Activated naive CD8-positive, alpha-beta T cell treated with anti-CD3 and anti-CD28 coated beads, Interleukin-2, amount 10 ng/mL, durations not matched to agents 7 days and 5 days (primary cell): ENCODE measurements around the gene LANCL3. TPM values are rescaled to one million over a fixed set of nuclear protein-coding genes. Genes with fewer than 3 reads are reported as not detected.
"Not testable (repeated sequence)": the region's sequence is repeated elsewhere in the genome, so short reads cannot be mapped to it uniquely, and the experiment has no call there.

Experiments used
- ATAC-seq: fragments of 150-1000 bp; cut with Tn5 transposase; one replicate; pipeline ENCODE4 v1.10.0; 2021; ENCODE audit warnings: low read depth, moderate library complexity
- POLR2A ChIA-PET: fragments of 350-600 bp; sonication (Branson Sonifier 250); formaldehyde crosslinking; loops from one replicate; lab custom pipeline; 2021; ENCODE audit warnings: antibody characterized with exemption; lab: Charles Lee
- DNase-seq: peaks from one replicate; pipeline ENCODE4 v3.0.0; 2021
- H3K27ac Mint-ChIP-seq: one replicate; pipeline ENCODE4 v1.8.0; 2022; ENCODE audit warnings: mild to moderate bottlenecking, mixed read lengths
- H3K27me3 Mint-ChIP-seq: one replicate; pipeline ENCODE4 v1.8.0; 2022; ENCODE audit warnings: mild to moderate bottlenecking, moderate library complexity, mixed read lengths
- H3K36me3 Mint-ChIP-seq: one replicate; pipeline ENCODE4 v1.8.0; 2021; ENCODE audit warnings: mild to moderate bottlenecking, mixed read lengths
- H3K4me1 Mint-ChIP-seq: one replicate; pipeline ENCODE4 v1.8.0; 2021; ENCODE audit warnings: mixed read lengths
- H3K4me3 Mint-ChIP-seq: one replicate; pipeline ENCODE4 v1.8.0; 2022; ENCODE audit warnings: mild to moderate bottlenecking, moderate library complexity, mixed read lengths
- H3K9me3 Mint-ChIP-seq: one replicate; pipeline ENCODE4 v1.8.0; 2021; ENCODE audit warnings: mixed read lengths
- total RNA-seq, 2 experiments: library from RNA; stranded (reverse); gene quantifications; one replicate each; pipeline ENCODE4 v1.2.3, GENCODE V29; 2021

LANCL3 gene
- total RNA-seq, 2 experiments from 2014 or later = 0.37 to 0.39 TPM

- no peaks in the 10 kb centered on the region for H3K4me1 Mint-ChIP-seq
- H3K36me3 Mint-ChIP-seq = no peaks in the 10 kb centered on the region
- no peak for ATAC-seq
- H3K9me3 Mint-ChIP-seq = no peaks in the 10 kb centered on the region
- no peak for DNase-seq
- H3K27me3 Mint-ChIP-seq = no peaks in the 10 kb centered on the region
- POLR2A ChIA-PET = no interaction called here
- H3K4me3 Mint-ChIP-seq = no peak overlapping the region
- H3K27ac Mint-ChIP-seq = no peak overlapping the region
Measured at GRCh38 chrX:37644381-37645305, 73.2 kb downstream of the LANCL3 start.

GRCh38 chrX:37646254-37646653, 74.8 kb downstream of the LANCL3 start:
- Mint-ChIP-seq H3K4me3 (no peak overlapping the region), H3K36me3 (no peaks in the 10 kb centered on the region), H3K4me1 (no peaks in the 10 kb centered on the region), H3K27me3 (no peaks in the 10 kb centered on the region), H3K9me3 (no peaks in the 10 kb centered on the region), H3K27ac (no peak overlapping the region)
- POLR2A ChIA-PET = no interaction called here
- DNase-seq (no peak), ATAC-seq (no peak)

GRCh38 chrX:37650879-37651278, 79.4 kb downstream of the LANCL3 start:
- H3K36me3 Mint-ChIP-seq, DNase-seq, POLR2A ChIA-PET, ATAC-seq, H3K9me3 Mint-ChIP-seq, H3K4me1 Mint-ChIP-seq, H3K27me3 Mint-ChIP-seq, H3K4me3 Mint-ChIP-seq, H3K27ac Mint-ChIP-seq: not testable (repeated sequence)

DNA sequence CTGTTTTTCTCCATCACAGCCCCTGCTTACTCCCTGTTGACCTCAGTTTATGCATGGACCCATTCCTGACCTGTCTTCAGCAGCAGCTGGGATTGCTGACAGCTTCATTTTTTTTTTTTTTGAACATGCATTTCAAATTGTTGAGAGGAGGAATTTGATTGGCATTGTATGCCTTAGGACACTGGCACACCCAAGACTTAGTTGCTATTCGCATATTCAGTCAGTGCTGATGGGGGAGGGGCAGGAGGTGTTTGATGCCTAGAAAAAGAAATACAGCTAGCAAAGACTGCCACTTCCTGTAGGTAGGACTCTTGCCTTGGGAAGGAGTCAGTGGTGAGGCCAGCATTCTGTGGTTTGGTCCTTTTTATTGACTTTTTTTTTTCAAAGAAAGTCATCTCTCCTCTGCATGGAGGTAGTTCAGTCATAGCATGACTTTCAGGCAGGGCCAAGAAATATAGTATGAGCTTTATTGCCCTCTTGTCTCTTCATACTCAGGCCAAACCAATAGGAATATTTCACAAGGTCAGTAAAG, 80.5 kb downstream of the LANCL3 start:
- no peak overlapping the region for H3K27ac Mint-ChIP-seq
- POLR2A ChIA-PET = no interaction called here
- no peak for DNase-seq
- H3K27me3 Mint-ChIP-seq = no peaks in the 10 kb centered on the region
- H3K4me3 Mint-ChIP-seq = no peak overlapping the region
- H3K36me3 Mint-ChIP-seq = no peaks in the 10 kb centered on the region
- no peaks in the 10 kb centered on the region for H3K4me1 Mint-ChIP-seq
- no peak for ATAC-seq
- H3K9me3 Mint-ChIP-seq = no peaks in the 10 kb centered on the region

DNA sequence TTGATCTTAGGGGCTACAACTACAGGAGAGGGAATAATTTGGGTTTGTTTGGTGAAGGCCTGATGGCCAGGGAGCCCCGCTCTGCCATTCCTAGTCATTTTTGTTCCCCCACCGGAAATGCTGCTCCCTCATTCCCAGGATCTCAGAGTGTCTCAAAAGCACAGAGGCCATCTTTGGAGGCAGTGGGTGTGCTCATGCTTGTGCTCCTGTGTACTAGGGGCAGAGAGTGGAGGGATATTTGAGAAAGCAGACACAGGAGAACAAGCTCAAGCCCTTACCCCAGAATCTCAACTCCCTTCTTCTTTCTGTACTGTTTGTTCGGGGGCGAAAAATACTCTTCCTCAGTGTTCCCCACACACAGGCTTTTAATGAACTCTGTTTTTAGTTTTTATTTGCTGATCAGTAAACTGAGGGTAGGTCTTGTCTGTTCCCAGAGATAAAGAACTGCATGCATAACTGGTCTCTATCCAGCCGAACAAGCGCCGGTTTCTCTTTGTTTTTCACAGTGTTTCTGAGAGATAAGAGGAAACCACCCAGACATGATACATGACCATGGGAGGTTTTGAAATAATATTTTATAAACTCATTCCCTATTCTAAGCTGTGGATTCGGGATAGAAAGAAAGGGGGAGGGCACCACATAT, 81.2 kb downstream of the LANCL3 start:
- ATAC-seq = no peak
- no peak for DNase-seq
- Mint-ChIP-seq H3K4me3 (no peak overlapping the region), H3K27ac (no peak overlapping the region), H3K27me3 (no peaks in the 10 kb centered on the region), H3K36me3 (no peaks in the 10 kb centered on the region), H3K4me1 (no peaks in the 10 kb centered on the region), H3K9me3 (no peaks in the 10 kb centered on the region)
- POLR2A ChIA-PET = no interaction called here

DNA sequence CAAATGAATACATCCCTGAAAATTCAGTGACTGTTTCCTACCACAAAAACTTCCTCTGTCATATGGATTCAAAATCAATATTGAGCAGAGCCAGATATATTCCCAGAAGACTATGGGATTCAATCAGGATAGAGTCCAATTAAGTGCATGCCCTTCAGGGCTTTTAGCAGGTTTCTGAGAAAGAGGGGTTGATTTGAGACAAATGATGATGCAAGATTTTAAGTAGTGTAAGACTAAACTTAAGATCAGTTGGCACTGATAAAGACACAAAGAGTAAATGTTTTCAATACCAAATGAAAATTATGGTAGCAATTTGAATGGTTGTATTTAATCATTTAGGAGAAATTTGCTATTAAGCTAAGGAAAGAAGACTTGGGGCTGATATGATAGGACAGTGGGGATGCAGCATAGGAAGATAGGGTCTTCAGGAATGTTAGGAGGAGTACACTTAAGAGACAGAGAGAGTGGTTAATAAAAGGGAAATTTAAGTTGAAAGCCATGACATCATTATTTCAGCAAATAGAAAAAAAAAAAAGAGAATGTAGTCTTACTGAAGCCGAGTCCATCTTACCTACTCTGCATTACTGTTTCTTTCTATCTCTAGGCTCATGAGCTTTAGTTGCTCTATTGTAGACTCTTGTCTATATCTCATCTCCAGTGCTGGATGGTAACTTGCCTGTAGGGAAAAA, 82.1 kb downstream of the LANCL3 start:
- Mint-ChIP-seq H3K4me1 (no peaks in the 10 kb centered on the region), H3K4me3 (no peak overlapping the region), H3K27me3 (no peaks in the 10 kb centered on the region), H3K36me3 (no peaks in the 10 kb centered on the region), H3K27ac (no peak overlapping the region), H3K9me3 (no peaks in the 10 kb centered on the region)
- POLR2A ChIA-PET = no interaction called here
- DNase-seq (no peak), ATAC-seq (no peak)

GRCh38 chrX:37658343-37659030, 87.0 kb downstream of the LANCL3 start:
- H3K4me3 Mint-ChIP-seq = no peak overlapping the region
- DNase-seq (no peak), ATAC-seq (no peak)
- POLR2A ChIA-PET = no interaction called here
- H3K27me3 Mint-ChIP-seq = no peaks in the 10 kb centered on the region
- H3K27ac Mint-ChIP-seq = no peak overlapping the region
- H3K36me3 Mint-ChIP-seq = no peaks in the 10 kb centered on the region
- no peaks in the 10 kb centered on the region for H3K9me3 Mint-ChIP-seq
- no peaks in the 10 kb centered on the region for H3K4me1 Mint-ChIP-seq

DNA sequence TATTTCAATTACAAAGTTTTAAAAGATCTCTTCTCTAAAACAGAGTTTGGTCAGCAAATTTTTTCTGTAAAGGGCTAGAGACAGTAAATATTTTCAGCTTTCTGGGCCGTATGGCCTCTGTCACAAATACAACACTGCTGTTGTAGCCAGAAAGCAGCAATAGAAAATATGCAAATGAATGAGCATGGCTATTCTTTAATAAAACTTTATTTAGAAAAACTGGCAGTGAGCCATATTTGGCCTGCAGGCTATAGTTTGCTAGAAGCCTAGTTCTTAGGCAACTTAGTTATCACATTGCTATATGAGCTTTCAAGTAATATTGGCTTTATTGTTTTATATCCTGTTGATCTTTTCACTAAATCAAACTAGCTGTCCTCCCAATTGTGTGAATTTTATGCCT, 87.6 kb downstream of the LANCL3 start:
- no peak for ATAC-seq
- no peak overlapping the region for H3K4me3 Mint-ChIP-seq
- no peak for DNase-seq
- no peaks in the 10 kb centered on the region for H3K36me3 Mint-ChIP-seq
- no peaks in the 10 kb centered on the region for H3K27me3 Mint-ChIP-seq
- H3K27ac Mint-ChIP-seq = no peak overlapping the region
- POLR2A ChIA-PET = no interaction called here
- H3K9me3 Mint-ChIP-seq = no peaks in the 10 kb centered on the region
- H3K4me1 Mint-ChIP-seq = no peaks in the 10 kb centered on the region

- POLR2A ChIA-PET = no interaction called here
- Mint-ChIP-seq H3K27ac (no peak overlapping the region), H3K9me3 (no peaks in the 10 kb centered on the region), H3K36me3 (no peaks in the 10 kb centered on the region), H3K27me3 (no peaks in the 10 kb centered on the region), H3K4me3 (no peak overlapping the region), H3K4me1 (no peaks in the 10 kb centered on the region)
- DNase-seq = no peak
- ATAC-seq = no peak
Measured at GRCh38 chrX:37662181-37662580, 90.7 kb downstream of the LANCL3 start.

DNA sequence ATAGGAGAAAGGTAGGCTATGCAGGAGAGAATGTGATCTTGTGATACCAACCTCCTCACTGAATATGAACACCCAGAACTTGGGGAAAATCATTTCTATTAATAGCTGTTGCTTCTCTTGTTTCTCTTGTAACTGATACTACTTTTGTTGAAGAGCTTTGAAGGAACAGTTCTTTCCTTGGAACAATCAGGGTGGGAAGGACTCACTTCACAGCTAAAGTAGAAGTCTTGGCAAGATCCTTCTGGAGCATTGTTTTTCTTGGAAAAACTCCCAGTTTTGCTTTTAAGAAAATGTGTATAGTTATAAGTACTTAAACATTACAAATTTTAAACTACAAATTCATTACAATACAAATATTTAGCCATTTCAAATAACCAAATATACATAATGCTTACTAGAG, 95.1 kb downstream of the LANCL3 start:
- H3K9me3 Mint-ChIP-seq = no peaks in the 10 kb centered on the region
- H3K4me1 Mint-ChIP-seq = no peaks in the 10 kb centered on the region
- ATAC-seq = no peak

DNA sequence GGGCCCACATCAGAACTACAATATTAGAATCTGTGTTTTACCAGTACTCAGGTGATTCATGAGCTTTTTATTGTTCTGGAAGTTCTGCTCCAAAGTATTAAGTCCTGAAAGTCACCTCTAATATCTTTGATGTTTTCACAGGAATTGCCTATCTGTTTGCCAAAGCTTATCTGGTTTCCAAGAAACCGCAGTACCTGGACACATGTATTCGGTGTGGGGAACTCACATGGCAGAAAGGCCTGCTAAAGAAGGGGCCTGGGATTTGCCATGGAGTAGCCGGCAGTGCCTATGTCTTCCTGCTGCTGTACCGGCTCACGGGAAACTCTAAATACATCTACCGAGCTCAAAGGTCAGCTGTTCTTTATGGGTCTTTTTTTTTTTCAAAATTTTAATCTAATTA, 95.7 kb downstream of the LANCL3 start:
- Mint-ChIP-seq H3K4me1 (no peaks in the 10 kb centered on the region), H3K27me3 (no peaks in the 10 kb centered on the region), H3K27ac (no peak overlapping the region), H3K9me3 (no peaks in the 10 kb centered on the region), H3K4me3 (no peak overlapping the region), H3K36me3 (no peaks in the 10 kb centered on the region)
- ATAC-seq (no peak), DNase-seq (no peak)
- POLR2A ChIA-PET = no interaction called here

More for the DNA sequence above, 95.1 kb downstream of the LANCL3 start:
- no peak overlapping the region for H3K4me3 Mint-ChIP-seq
- H3K27ac Mint-ChIP-seq = no peak overlapping the region
- H3K27me3 Mint-ChIP-seq = no peaks in the 10 kb centered on the region
- no peak for DNase-seq
- H3K36me3 Mint-ChIP-seq = no peaks in the 10 kb centered on the region
- POLR2A ChIA-PET = no interaction called here

DNA sequence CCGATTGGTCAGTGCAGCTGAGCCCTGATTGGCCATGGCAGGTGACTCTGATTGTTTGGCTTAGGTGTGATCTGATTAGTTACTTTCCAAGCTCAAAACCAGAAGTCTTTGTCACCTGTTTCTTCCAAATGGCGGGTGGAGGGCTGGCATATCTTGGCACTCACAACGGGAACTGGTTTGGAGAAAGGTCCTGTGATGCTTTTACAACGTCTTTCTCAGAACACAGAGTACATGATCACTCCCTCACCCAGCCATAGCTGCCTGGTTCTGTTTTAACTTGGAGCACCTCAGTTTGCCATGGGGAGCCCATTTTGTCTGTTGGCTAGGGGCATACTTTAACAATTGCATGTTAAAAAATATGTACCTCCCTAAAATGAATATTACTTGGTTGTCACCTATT, 101.1 kb downstream of the LANCL3 start:
- Mint-ChIP-seq H3K27me3 (peaks cover 2% of the 10 kb centered on the region), H3K36me3 (no peaks in the 10 kb centered on the region), H3K4me3 (no peak overlapping the region), H3K9me3 (no peaks in the 10 kb centered on the region), H3K4me1 (no peaks in the 10 kb centered on the region), H3K27ac (no peak overlapping the region)
- no peak for DNase-seq
- POLR2A ChIA-PET = no interaction called here
- ATAC-seq = no peak

- ATAC-seq (no peak), DNase-seq (no peak)
- Mint-ChIP-seq H3K27me3 (peaks cover 2% of the 10 kb centered on the region), H3K9me3 (no peaks in the 10 kb centered on the region), H3K36me3 (no peaks in the 10 kb centered on the region), H3K4me3 (no peak overlapping the region), H3K27ac (no peak overlapping the region), H3K4me1 (no peaks in the 10 kb centered on the region)
- POLR2A ChIA-PET = no interaction called here
Measured at GRCh38 chrX:37676811-37677210, 105.3 kb downstream of the LANCL3 start.
